Body of pancreas (tissue), 4 donors: ENCODE data around the gene TP53AIP1. TPM values are rescaled to one million over a fixed set of nuclear protein-coding genes. Genes with fewer than 3 reads are reported as not detected.
A peak's percentile ranks its signal among the peaks of the same experiment; 100 is the strongest.

Source experiments
- ATAC-seq: fragments of 150-250 bp; one replicate; pipeline ENCODE4 v1.9.1; 2016
- DNase-seq, 4 donors: peaks; one replicate each; pipeline ENCODE4 v3.0.0-alpha.2; 2019
- H3K27ac ChIP-seq, 4 donors: fragments of 200-600 bp; sonication (generic); 1 replicate in 3 of 4; 2 replicates in 1 of 4; pipeline versions ENCODE4 v1.5.1 to v1.6.1; 2016 to 2019; ENCODE audit warnings: mild to moderate bottlenecking in 1 of 4, mixed read lengths in 1 of 4, moderate library complexity in 1 of 4
- H3K27me3 ChIP-seq, 2 donors: fragments of 200-600 bp; sonication (generic); one replicate each; pipeline ENCODE4 v1.6.0; 2016; ENCODE audit warnings: mild to moderate bottlenecking in 1 of 2
- H3K36me3 ChIP-seq, 2 donors: fragments of 200-600 bp; sonication (generic); replicated peaks in 1 of 2; 2 replicates each; pipeline ENCODE4 v1.5.1; 2016; ENCODE audit warnings: low read depth in 2 of 2; ENCODE audit not compliant: insufficient read depth in 1 of 2
- H3K4me1 ChIP-seq: fragments of 200-600 bp; sonication (generic); one replicate; pipeline ENCODE4 v1.6.0; 2016
- H3K4me3 ChIP-seq, 2 donors: fragments of 200-600 bp; sonication (generic); 1 replicate in 1 of 2; 2 replicates in 1 of 2; pipeline ENCODE4 v1.5.1; 2016 to 2019
- H3K9me3 ChIP-seq, 3 donors: fragments of 200-600 bp; sonication (generic); 1 replicate in 2 of 3; 2 replicates in 1 of 3; pipeline ENCODE4 v1.5.1; 2016
- POLR2A ChIP-seq, 3 donors: fragments of 450-650 bp; IDR thresholded peaks; one replicate each; pipeline ENCODE4 v1.6.1; 2016; ENCODE audit warnings: antibody characterized with exemption in 3 of 3, mild to moderate bottlenecking in 2 of 3
- WGBS, 2 donors: methylation state at CpG; one replicate each; pipeline ENCODE4 v1.1.5; 2017; 5-methylcytosine and 5-hydroxymethylcytosine counted together
- intact Hi-C: fragments of 100-400 bp; cut with DNase I; formaldehyde crosslinking; loops from one replicate; pipeline ENCODE4 v1.15.1; 2023
- total RNA-seq, 2 donors: library from RNA; depleted of rRNA; stranded (reverse); fragments of >200 nt; gene quantifications; one replicate each; pipeline ENCODE4 v1.1.0, GENCODE V29; 2016
- TF ChIP-seq, protein P1 (sequence below), 7 experiments: fragments of 450-650 bp in 4 of 7; fragments of 200-600 bp in 3 of 7; sonication (generic) in 3 of 7; IDR thresholded peaks; one replicate each; pipeline ENCODE4 v1.5.1; 2016 to 2019; ENCODE audit warnings: antibody characterized with exemption in 7 of 7

The TP53AIP1 gene
- total RNA-seq, 2 donors from 2014 or later, result not detected

GRCh38 chr11:128890216-128890542 lies 52.5 kb downstream of the TP53AIP1 start:
- peaks cover 82% of the 10 kb centered on the region for H3K4me1 ChIP-seq
- 15% methylated on average over 8 of the region's 9 CpGs; no CpG with 5 or more reads in 1 of the 2 donors for WGBS, 2 donors
- H3K9me3 ChIP-seq, result no peaks in the 10 kb centered on the region
- intact Hi-C loops, result no loop called here
- ATAC-seq, result no peak
- no peak for DNase-seq
- H3K4me3 ChIP-seq, result no peak overlapping the region
- no peaks in the 10 kb centered on the region for H3K27me3 ChIP-seq
- H3K36me3 ChIP-seq, result no peaks in the 10 kb centered on the region
- peak overlapping the region; percentile 79 to 87 (median 82) for H3K27ac ChIP-seq
- TF ChIP-seq, protein P1, sequence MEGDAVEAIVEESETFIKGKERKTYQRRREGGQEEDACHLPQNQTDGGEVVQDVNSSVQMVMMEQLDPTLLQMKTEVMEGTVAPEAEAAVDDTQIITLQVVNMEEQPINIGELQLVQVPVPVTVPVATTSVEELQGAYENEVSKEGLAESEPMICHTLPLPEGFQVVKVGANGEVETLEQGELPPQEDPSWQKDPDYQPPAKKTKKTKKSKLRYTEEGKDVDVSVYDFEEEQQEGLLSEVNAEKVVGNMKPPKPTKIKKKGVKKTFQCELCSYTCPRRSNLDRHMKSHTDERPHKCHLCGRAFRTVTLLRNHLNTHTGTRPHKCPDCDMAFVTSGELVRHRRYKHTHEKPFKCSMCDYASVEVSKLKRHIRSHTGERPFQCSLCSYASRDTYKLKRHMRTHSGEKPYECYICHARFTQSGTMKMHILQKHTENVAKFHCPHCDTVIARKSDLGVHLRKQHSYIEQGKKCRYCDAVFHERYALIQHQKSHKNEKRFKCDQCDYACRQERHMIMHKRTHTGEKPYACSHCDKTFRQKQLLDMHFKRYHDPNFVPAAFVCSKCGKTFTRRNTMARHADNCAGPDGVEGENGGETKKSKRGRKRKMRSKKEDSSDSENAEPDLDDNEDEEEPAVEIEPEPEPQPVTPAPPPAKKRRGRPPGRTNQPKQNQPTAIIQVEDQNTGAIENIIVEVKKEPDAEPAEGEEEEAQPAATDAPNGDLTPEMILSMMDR (IDR thresholded peaks at IDR 0.05), result no peak
- no peak for TF ChIP-seq POLR2A (IDR thresholded peaks at IDR 0.05)

GRCh38 chr11:128889657-128890213 lies 52.9 kb downstream of the TP53AIP1 start:
- TF ChIP-seq POLR2A (IDR thresholded peaks at IDR 0.05), result no peak
- TF ChIP-seq, protein P1 (IDR thresholded peaks at IDR 0.05), result no peak
- Histone ChIP-seq H3K27ac (peak overlapping the region; percentile 79 to 87 (median 82)), H3K27me3 (no peaks in the 10 kb centered on the region), H3K36me3 (no peaks in the 10 kb centered on the region), H3K4me1 (peaks cover 77% of the 10 kb centered on the region), H3K4me3 (no peak overlapping the region), H3K9me3 (no peaks in the 10 kb centered on the region)
- intact Hi-C loops, result no loop called here
- DNase-seq, result no peak
- ATAC-seq, result no peak
- 51 to 59% methylated on average over 2 to 8 of the region's 8 CpGs for WGBS, 2 donors

GRCh38 chr11:128888034-128888985 lies 54.4 kb downstream of the TP53AIP1 start:
- Histone ChIP-seq H3K4me1 (peaks cover 66% of the 10 kb centered on the region), H3K9me3 (no peaks in the 10 kb centered on the region), H3K4me3 (no peak overlapping the region), H3K27me3 (no peaks in the 10 kb centered on the region), H3K27ac (peak overlapping the region; percentile 52 to 87 (median 60)), H3K36me3 (no peaks in the 10 kb centered on the region)
- TF ChIP-seq, protein P1 (IDR thresholded peaks at IDR 0.05), result peak in 2 of 7 experiments; percentile 18 to 24
- TF ChIP-seq POLR2A (IDR thresholded peaks at IDR 0.05), result no peak
- 37 to 46% methylated on average over 15 of the region's 15 CpGs for WGBS, 2 donors
- DNase-seq (peak in 3 of 4 donors; percentile 52 to 70 (median 55)), ATAC-seq (peak; percentile 9)
- intact Hi-C loops, result no loop called here

- DNase-seq (peak; percentile 77 to 87 (median 83)), ATAC-seq (peak; percentile 59)
- WGBS, 2 donors, result 5 to 29% methylated on average over 5 of the region's 5 CpGs
- intact Hi-C loops, result no loop called here
- Histone ChIP-seq H3K27ac (no peak overlapping the region), H3K4me3 (no peak overlapping the region), H3K4me1 (peaks cover 63% of the 10 kb centered on the region), H3K36me3 (no peaks in the 10 kb centered on the region), H3K9me3 (no peaks in the 10 kb centered on the region), H3K27me3 (no peaks in the 10 kb centered on the region)
- no peak for TF ChIP-seq POLR2A (IDR thresholded peaks at IDR 0.05)
- TF ChIP-seq, protein P1 (IDR thresholded peaks at IDR 0.05), result peak; percentile 10 to 79 (median 62)
These were observed 56.1 kb downstream of the TP53AIP1 start for GRCh38 chr11:128886406-128887124.

Other genes starting within 250 kb of the TP53AIP1 start
- 1 to 10 TPM; 2.6 to 4.4 TPM for gene FLI1, start 248.8 kb downstream of the TP53AIP1 start, total RNA-seq
- not detected for gene KCNJ1, start 75.6 kb downstream of the TP53AIP1 start, total RNA-seq
- gene KCNJ5, start 51.5 kb downstream of the TP53AIP1 start, total RNA-seq, result 10 to 100 TPM in 1 of 2 donors, 1 to 10 TPM in 1; 6.3 to 13.7 TPM
- 10 to 100 TPM; 26.0 to 30.4 TPM for gene ARHGAP32, start 249.5 kb upstream of the TP53AIP1 start, total RNA-seq